HG02981 (cell line): ENCODE data around the gene SMAD9.
"Not testable (repeated sequence)": the region's sequence is repeated elsewhere in the genome, so short reads cannot be mapped to it uniquely, and the experiment has no call there.

ENCODE experiments used
- ATAC-seq: cut with Tn5 transposase; IDR thresholded peaks from one replicate; pipeline ENCODE4 v1.9.1; 2021; ENCODE audit warnings: mild to moderate bottlenecking, moderate library complexity; ENCODE audit not compliant: unreplicated experiment

SMAD9 gene

DNA sequence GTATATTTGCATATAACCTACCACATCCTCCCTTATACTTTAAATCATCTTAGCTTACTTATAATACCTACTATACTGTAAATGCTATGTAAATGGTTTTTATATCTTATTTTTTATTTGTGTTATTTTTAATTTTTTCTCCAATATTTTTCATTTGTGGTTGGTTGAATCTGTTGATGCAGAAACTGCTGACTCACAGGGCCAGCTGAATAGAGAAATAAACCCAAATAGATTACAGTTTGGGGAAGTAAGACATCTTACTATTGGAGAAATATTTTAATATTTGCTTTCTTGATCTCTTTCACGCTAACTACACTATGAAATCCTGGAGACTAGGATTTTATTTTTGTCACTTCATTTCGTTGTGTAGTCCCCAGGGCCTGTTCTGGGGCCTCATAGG is 7.1 kb downstream of the SMAD9 start:
- no peak for ATAC-seq

DNA sequence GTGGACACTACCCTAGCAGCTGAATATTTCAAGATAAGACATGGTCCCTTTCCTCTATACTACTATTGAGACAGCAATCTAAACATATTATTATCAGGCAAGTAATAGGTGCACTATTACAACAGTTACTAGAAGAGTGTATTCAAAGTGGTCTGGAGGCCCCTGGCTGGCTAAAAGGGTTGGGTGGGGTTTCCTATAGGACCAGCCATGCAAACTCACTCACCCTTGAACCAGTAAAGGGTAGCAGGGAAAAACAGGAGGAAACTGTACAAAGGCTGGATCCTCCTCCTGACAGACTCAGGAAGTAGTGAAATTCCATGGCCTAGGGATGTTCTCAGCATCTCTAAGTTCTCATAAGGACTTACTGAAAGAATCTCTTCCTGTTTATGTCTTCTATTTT is 7.7 kb downstream of the SMAD9 start:
- no peak for ATAC-seq

DNA sequence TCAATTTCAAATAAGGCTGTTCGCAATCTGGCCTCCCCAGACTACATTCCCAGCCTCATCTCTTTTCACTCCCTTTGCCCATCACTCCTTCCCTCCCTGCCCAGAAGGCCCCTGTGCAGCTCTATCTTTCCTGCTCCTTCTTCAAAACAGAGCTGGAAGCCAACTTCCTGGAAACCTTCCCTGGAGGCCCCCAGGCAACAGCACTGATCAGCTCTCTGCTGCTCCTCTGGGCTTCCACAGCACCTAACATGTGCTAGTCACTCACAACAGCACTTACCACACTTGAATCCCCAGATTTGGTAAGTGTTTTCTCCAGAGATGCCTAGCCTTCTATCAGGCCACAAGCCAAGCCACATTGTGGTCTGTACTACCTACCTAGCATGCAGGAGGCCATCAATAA is 9.5 kb downstream of the SMAD9 start:
- ATAC-seq: no peak

DNA sequence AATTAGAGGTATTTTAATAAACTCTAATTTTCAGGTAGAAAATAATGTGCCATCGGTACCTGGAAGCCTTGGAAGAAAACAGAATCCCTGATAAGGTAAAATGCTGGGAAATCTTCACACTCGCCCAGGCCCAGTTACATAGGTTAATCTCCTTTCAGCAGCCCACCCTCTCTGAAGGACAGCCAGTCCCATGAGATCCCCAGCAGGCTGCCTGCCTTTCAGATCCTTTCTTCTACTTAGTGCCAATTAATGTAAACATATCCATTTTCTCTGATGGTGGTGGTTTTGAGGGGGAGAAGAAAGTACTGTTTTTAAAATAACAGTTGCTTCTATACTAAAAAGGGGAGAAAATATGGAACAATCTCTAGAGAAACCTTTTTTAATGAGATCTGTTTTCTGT is 12.2 kb downstream of the SMAD9 start:
- ATAC-seq: no peak

DNA sequence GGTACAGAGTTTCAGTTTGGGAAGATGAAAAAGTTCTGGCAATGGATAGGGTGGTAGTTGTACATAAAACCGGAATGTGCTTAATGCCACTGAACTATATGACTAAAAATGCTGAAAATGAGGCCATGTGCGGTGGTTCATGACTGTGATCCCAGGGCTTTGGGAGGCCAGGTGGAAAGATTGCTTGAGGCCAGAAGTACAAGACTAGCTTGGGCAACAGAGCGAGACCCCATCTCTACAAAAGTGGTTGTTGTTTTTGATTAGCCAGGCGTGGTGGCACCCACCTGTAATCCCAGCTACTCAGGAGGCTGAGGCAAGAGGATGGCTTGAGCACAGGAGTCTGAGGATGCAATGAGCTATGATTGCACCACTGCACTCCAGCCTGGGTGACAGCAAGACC is 12.8 kb downstream of the SMAD9 start:
- ATAC-seq: no peak

DNA sequence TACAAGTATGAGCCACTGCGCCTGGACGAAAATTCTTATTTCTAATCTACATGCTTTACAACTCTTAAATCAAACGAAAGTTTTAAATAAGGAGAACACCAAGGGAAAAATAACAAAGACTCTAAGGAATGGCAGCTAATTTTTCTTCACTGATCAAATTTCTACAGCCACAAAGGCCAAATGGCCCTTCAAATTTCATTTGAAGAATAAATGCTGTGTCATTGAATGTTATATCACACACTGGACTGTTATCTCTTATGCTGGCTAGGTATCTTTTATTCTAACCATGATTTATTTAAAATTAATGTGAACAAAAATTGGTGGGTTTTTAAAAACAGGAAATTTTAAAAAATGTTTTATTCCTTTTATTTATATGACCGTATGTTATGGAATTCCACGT is 14.1 kb downstream of the SMAD9 start:
- ATAC-seq: no peak

DNA sequence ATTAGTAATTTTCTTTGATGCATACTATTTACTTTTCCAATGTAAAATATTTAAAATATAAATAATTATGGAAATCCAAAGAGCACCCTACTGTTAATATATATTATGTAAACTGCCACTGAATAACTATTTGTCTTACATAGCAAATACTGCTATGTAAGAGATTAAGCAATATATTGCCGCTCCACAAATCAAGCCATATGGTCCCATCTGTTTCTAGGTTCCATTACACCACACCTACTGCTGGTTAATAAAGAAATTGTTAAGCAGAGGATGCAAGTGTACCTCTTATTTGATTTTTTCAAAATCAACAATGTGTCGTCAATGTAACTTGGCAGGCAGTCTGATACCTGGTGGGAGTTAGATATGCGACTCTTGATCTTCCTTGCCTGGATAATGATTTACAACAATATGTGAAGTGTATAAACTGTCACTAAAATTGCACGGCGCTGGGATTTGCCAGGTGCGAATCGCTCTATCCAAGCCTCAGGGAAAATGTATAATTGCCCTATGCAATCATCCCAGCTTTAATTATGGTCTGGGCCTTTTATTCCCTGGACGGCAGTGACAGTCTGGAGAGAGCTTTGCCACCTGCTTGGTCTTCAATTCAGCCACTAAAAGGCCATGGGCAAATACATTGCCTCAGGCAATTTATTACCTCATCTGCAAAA is 16.0 kb downstream of the SMAD9 start:
- ATAC-seq: no peak

DNA sequence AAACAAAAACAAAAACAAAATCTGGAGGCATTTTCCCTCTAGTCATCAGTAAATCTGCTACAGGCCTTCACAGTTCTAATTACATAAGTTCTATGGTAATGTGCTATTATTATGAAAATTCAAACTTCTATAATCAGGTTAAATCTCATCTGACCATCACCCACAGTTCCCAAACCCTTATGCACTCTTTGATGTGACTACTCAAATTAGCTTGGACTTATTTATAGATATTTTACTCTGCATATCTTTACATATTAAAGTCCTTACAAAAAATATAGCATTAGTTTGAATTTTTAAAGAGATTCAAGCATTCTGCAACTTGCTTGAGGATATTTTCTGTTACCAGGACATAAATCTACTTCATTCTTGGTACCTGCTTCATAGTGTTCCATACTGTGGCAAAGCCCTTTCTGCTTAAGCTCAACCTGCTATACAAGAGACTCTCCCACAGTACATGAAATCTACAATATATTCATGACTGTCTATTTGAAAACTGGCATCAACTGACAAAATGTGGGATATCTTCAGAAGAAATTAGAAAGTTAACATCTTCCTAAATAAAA is 22.9 kb downstream of the SMAD9 start:
- ATAC-seq: no peak

DNA sequence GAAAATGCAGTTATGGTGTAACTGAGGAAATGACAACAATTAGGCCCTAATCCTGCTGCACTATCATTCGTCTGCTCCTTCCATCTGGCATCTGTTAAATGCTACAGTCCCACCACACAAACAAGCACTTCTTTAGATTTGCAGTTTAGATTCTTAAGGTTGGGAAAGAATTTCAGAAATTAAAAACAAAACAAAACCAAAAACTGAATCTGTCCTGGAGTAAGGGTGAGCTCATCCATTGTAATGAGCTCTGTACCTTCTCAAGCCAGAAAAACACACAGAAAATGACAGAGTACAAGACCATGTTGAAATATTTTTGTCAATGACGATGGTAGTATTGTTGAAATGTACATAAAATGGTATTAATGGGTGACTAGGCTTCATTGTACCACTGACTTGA is 28.3 kb downstream of the SMAD9 start:
- ATAC-seq: no peak

DNA sequence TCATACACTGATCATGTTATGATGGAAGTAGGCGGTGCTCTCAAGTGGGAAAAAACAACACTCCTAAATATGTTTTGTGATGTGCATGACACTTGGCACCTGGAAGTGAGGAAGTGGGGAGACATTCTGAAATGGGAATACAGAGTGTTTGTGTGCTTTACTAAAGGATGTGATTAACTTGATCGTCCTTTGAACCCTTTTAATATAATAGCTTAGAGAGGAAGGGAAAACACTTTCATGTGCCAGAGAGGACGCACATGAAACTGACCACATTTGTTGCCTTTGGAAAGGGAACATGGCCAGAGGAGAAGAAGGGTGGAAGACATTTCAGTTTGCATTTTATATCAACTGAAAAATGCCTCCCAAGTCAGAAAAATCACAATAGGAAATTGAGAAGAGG is 31.4 kb downstream of the SMAD9 start:
- no peak for ATAC-seq

DNA sequence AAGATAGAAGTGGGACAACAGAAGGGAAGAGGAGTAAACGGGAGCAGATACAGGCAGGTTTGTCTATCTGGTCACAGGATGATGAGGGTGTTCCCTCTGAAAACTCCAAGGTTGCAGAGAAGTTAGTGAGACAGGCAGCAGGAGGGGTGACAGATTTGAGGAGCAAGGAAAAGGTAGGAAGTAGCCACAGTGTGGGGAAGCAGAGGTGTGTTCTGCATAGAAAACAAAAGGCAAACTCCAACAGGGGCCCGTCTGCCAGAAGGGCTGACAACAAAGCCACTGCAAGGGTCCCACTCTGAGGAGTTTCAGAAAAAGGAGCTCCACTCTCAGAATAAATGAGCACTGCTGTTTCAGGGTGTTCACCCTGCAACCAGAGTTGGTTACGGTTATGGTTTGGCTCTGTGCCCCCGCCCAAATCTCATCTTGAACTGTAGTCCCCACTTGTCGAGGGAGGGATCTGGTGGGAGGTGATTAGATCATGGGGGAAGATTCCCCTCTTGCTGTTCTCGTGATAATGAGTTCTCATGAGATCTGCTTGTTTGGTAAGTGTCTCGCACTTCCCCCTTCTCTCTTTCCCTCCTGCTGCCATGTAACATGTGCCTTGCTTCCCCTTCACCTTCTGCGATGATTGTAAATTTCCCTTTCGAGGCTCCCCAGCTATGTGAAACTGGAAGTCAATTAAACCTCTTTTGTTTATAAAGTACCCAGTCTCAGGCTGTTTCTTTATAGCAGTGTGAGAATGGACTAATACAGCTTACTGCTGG is 32.1 kb downstream of the SMAD9 start:
- no peak for ATAC-seq

DNA sequence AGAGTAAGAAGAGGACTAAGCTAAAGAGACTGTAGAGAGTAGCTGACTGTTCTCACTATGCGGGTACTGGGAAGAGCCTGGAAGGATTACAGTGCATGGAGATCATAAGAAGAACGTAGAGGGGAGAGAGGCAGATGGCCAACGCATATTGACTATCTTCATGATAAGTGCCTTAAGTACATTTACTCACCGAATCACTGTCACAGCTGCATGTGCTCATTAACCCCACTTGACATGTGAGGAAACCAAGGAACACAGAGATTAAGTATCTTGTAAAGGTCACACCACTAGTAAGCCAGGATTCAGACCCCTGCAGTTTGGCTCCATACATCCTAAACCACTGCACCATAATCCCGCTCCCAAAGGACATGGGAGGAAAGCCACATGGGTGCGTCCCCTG is 34.1 kb downstream of the SMAD9 start:
- no peak for ATAC-seq

DNA sequence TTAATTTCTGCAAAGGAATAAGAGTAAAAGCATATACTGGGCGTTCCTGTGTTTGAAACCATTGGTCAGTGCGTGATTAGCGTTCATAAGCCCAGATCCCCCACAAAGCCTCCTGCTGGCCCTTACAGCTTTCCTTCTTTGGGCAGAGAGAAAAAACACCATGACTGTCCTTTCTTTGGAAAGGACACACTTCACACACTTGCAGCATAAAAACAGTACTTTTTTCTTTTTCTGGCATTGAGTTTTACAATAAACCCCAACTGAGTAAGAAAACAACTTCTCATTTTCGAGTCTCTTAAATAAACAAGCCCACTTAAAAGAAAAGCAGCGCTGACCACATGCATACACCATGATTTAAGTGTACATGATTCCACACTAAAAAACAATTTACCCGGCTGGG is 35.8 kb downstream of the SMAD9 start:
- no peak for ATAC-seq

DNA sequence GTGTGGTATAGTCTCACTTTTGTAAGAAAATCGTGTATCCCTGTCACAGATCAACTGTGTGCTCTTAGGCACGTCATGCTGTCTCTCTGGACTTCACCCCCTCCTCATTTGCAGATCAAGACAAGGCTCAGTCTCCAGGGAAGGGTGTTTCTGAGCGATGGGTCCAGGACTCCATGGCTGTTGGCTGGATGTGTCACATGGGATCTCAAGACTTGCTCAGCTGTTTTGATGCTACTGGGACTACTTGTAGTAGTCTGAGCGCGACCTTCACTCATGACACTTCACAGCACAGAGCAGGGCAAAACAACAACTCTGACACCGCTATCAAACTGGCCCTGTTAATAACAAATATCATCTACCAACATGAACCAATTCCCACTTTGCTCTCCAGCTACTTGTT is 36.2 kb downstream of the SMAD9 start:
- ATAC-seq: no peak

DNA sequence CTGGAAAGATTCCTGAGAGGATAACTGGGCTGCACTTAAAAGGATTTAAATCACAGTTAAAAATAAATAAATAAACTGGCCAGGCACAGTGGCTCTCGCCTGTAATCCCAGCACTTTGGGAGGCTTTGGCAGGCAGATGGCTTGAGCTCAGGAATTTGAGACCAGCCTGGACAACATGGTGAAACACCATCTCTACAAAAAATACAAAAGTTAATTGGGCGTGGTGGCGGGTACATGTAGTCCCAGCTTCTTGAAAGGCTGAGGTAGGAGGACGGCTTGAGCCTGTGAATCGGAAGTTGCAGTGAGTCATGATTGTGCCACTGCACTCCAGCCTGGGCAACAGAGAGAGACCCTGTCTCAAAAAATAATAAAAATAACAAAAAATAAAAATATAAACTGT is 36.6 kb downstream of the SMAD9 start:
- ATAC-seq: not testable (repeated sequence)

DNA sequence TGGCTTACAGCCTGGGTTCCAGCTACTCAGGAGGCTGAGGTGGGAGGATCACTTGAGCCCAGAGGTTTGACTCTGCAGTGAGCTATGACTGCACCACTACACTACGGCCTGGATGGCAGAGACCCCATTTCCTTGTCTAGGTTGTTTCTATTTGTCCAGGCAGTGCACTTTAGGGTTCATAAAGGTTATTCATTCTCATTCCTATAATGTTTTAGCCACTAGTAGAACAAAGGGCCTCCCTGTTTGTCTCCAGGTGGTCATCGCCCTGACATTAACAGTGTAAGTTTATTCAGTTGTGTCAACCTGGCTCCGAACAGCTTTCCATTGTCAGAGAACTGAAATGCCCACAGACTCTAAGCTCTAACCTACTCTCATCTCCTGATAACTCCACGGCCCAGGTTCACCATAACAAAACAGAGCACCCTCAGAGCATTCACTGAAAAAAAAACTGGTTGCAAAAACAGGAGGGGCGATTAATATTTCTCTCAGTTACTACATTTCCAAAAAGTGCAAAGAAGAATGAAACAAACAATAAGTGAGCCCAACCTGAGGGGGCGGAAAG is 37.1 kb downstream of the SMAD9 start:
- ATAC-seq: no peak

DNA sequence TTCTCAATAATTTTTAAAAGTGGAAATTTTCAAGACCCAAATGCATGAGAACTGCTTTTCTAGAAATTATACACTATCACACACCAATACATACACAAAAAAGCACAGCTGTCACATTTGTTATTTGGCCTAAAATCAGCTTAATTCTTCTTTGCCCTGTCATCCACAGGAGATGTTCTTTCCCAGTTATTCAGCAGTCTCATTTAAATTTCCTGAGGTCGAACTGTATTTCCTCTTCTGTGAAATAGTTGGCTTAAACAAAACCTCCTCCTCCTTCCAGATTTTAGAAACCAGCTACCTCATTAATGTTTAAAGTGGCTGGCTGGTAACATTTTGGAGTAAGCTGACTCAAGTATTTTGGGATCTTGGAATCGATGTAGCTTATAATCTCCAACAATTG is 39.1 kb downstream of the SMAD9 start:
- no peak for ATAC-seq

DNA sequence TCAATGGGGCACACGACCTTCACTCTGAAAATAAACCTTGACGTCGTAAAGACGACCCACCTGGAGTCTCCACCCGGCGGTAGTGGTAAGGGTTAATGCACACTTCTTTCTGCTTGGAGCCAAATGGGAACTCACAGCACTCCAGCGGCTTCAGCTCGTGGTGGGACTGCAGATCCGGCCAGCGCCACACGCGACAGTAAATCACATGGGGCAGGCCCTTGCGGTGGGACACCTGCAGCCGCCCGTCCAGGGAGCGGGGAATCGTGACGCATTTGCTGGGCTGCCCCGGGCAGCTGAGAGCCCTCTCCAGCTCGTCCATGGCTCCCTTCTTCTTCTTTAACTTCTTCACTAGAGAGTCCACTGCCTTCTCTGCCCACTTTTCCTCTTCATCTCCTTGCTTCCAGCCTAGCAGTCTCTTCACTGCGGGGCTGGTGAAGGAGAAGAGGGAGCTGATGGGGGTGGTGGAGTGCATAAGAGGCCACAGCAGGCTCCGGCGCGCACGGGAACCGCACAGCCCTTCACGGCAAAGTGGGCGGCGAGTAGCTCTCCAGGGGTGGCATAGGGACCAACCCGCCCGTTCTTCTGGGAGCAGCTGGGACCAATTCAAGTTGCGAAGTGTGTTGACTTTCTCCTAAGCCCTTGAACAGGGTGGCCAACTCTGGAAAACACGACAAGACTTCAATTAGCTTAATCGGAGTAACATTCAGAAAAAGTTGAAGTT is 40.7 kb downstream of the SMAD9 start:
- no peak for ATAC-seq

DNA sequence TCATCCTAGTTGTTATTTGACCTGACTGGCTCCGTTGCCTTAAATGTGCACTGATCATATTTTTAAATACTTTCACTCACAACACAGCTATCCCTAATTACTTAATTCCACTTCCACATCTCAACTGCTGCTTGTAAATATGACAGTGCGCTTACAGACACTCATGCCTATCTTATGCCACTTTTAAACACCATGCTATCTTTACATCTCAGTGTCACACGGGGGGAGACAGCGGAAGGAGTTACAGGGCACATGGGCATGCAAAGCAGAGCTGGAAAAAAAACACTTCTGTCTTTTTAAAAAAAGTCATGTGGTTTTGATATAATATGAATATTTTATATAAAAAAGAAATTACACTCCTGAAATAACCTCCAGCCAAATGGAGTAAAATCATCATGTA is 44.1 kb downstream of the SMAD9 start:
- no peak for ATAC-seq

DNA sequence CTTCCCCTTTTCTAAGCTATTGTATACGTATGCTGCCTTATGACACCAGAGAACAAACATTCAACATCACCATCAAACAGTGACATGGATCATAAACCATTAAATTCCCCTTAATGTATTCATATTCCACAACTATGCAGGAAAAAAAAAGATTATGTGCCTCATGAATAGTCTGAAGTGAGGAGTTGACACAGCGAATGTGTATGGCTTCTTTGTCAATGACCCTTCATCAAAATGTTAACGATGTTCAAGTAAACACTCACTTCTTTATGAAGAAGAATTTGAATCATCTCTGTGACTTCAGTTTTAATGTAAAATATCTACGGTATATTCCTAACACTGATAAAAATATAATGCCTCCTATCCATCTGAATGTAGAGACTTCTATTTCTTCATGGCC is 44.6 kb downstream of the SMAD9 start:
- no peak for ATAC-seq

DNA sequence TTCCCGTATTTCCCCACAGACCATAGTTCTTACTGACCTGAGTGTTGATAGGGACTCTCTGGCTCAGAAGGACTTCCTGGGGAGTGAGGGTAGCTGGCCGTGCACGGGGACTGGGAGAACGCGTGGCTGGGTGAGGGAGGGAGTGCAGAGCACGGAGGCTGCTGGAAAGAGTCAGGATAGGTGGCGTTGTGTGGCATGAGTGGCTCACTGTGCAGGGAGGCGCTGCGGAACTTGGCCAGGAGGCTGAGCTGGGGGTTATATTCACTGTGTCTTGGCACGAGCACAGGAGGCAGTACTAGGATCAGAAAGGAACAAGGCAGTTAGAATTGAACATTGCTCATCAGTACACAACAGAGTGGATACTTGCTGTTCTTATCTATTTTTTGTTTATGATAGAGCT is 47.4 kb downstream of the SMAD9 start:
- no peak for ATAC-seq
